PC-9 (cell line): ENCODE results near the gene MAEA. TPM values are rescaled to one million over a fixed set of nuclear protein-coding genes. Genes with fewer than 3 reads are reported as not detected.

Experiments used
- BruUV-seq: library from RNA; stranded (reverse); fragments of 400-500 nt; replicated peaks from 2 replicates; lab custom pipeline; 2021; lab: Mats Ljungman, UMichigan
- CTCF ChIA-PET: fragments of 300-600 bp; sonication (Branson Sonifier 250); formaldehyde crosslinking; loops from one replicate; lab custom pipeline; 2022; ENCODE audit warnings: antibody characterized with exemption; lab: Charles Lee
- POLR2A ChIA-PET: fragments of 300-600 bp; sonication (Branson Sonifier 250); formaldehyde crosslinking; loops from one replicate; lab custom pipeline; 2022; ENCODE audit warnings: antibody characterized with exemption; ENCODE audit not compliant: unreplicated experiment; lab: Charles Lee
- DNase-seq, 2 experiments: peaks; one replicate each; pipeline versions ENCODE4 v3.0.0 to v3.0.0-alpha.2; 2015 to 2022; ENCODE audit warnings: mixed read lengths in 1 of 2
- H2AFZ ChIP-seq: fragments of 200-600 bp; sonication (generic); 2 replicates; pipeline ENCODE4 v1.8.1; 2017; ENCODE audit warnings: antibody characterized with exemption
- H3F3A ChIP-seq: fragments of 200-600 bp; sonication (generic); 2 replicates; pipeline ENCODE4 v1.8.1; 2017; ENCODE audit warnings: antibody characterized with exemption, mild to moderate bottlenecking, low read depth; ENCODE audit not compliant: insufficient read depth
- H3K27ac ChIP-seq: fragments of 200-600 bp; sonication (generic); 2 replicates; pipeline ENCODE4 v1.6.1; 2016; ENCODE audit warnings: mixed run types
- H3K27me3 ChIP-seq: fragments of 200-600 bp; sonication (generic); 2 replicates; pipeline ENCODE4 v1.6.1; 2016; ENCODE audit warnings: low read depth, mixed run types; ENCODE audit not compliant: insufficient read depth
- H3K36me3 ChIP-seq: fragments of 200-600 bp; sonication (generic); 2 replicates; pipeline ENCODE4 v1.6.1; 2016; ENCODE audit warnings: low read depth, mixed run types
- H3K4me1 ChIP-seq: fragments of 200-600 bp; sonication (generic); replicated peaks from 2 replicates; pipeline ENCODE4 v1.6.1; 2016; ENCODE audit warnings: mixed run types; ENCODE audit not compliant: insufficient read depth
- H3K4me2 ChIP-seq: fragments of 200-600 bp; sonication (generic); 2 replicates; pipeline ENCODE4 v1.6.1; 2017; ENCODE audit warnings: mixed run types
- H3K4me3 ChIP-seq: fragments of 200-600 bp; sonication (generic); 2 replicates; pipeline ENCODE4 v1.6.1; 2016; ENCODE audit warnings: mixed run types
- H3K79me2 ChIP-seq: fragments of 200-600 bp; sonication (generic); 2 replicates; pipeline ENCODE4 v1.6.1; 2017; ENCODE audit warnings: low read depth, mixed run types
- H3K9me2 ChIP-seq: fragments of 200-600 bp; sonication (generic); 2 replicates; pipeline ENCODE4 v1.8.1; 2017; ENCODE audit warnings: mild to moderate bottlenecking; ENCODE audit not compliant: insufficient read depth
- H3K9me3 ChIP-seq: fragments of 200-600 bp; sonication (generic); 2 replicates; pipeline ENCODE4 v1.8.1; 2016; ENCODE audit warnings: low read depth; ENCODE audit not compliant: insufficient read depth
- H4K20me1 ChIP-seq: fragments of 200-600 bp; sonication (generic); 2 replicates; pipeline ENCODE4 v1.8.1; 2017; ENCODE audit not compliant: insufficient read depth
- CTCF ChIP-seq: fragments of 200-600 bp; sonication (generic); conservative IDR thresholded peaks from 2 replicates; pipeline ENCODE4 v1.6.1; 2017; ENCODE audit warnings: mixed run types, antibody characterized with exemption, mild to moderate bottlenecking, moderate library complexity
- EZH2 ChIP-seq: fragments of 200-600 bp; sonication (generic); IDR thresholded peaks from 2 replicates; pipeline ENCODE4 v1.8.0; 2017; ENCODE audit warnings: antibody characterized with exemption, low read depth
- intact Hi-C: fragments of 100-400 bp; cut with micrococcal nuclease; formaldehyde crosslinking; loops from one replicate; pipeline ENCODE4 v1.10.0; 2022; ENCODE audit not compliant: unreplicated experiment
- total RNA-seq: library from RNA; stranded (reverse); gene quantifications from 2 replicates; pipeline ENCODE4 v1.2.3, GENCODE V29; 2021

MAEA gene
- total RNA-seq, 1 experiment from 2014 or later, result 79.4 TPM

GRCh38 chr4:1354136-1354982 is 64.7 kb downstream of the MAEA start:
- Histone ChIP-seq H3K4me1 (no peaks in the 10 kb centered on the region), H3K36me3 (no peaks in the 10 kb centered on the region)
- no peak for TF ChIP-seq EZH2
- no peak for TF ChIP-seq CTCF

GRCh38 chr4:1354983-1355275 is 65.2 kb downstream of the MAEA start:
- no peak for DNase-seq
- Histone ChIP-seq H3K36me3 (no peaks in the 10 kb centered on the region), H3K9me2 (no peaks in the 10 kb centered on the region), H4K20me1 (peaks cover 8% of the 10 kb centered on the region; the same call in 1 of the 2 replicates), H3K4me3 (no peak overlapping the region), H2AFZ (no peak overlapping the region), H3K4me1 (no peaks in the 10 kb centered on the region), H3F3A (no peaks in the 10 kb centered on the region; the same call in 1 of the 2 replicates), H3K27me3 (no peaks in the 10 kb centered on the region), H3K4me2 (no peak overlapping the region), H3K79me2 (no peaks in the 10 kb centered on the region), H3K9me3 (no peaks in the 10 kb centered on the region), H3K27ac (no peak overlapping the region)
- POLR2A ChIA-PET, result no interaction called here
- BruUV-seq, result no TSS peak
- CTCF ChIA-PET, result no interaction called here
- intact Hi-C loops, result loop anchor here (5.0 to 10.0 kb wide), 2 partner anchors 250 to 323 kb away; no protein-coding TSS in a partner anchor
- TF ChIP-seq CTCF, result no peak
- TF ChIP-seq EZH2, result no peak

More at GRCh38 chr4:1354136-1354982, 64.7 kb downstream of the MAEA start:
- H4K20me1 ChIP-seq, result peaks cover 8% of the 10 kb centered on the region; the same call in 1 of the 2 replicates
- no peak overlapping the region for H3K4me3 ChIP-seq
- intact Hi-C loops, result loop anchor here (5.0 to 10.0 kb wide), 2 partner anchors 250 to 322 kb away; no protein-coding TSS in a partner anchor
- H3K27me3 ChIP-seq, result no peaks in the 10 kb centered on the region
- ChIA-PET POLR2A (no interaction called here), CTCF (no interaction called here)
- no peaks in the 10 kb centered on the region; the same call in 1 of the 2 replicates for H3F3A ChIP-seq
- no peaks in the 10 kb centered on the region for H3K9me3 ChIP-seq
- no peaks in the 10 kb centered on the region for H3K79me2 ChIP-seq
- no peaks in the 10 kb centered on the region for H3K9me2 ChIP-seq
- DNase-seq, result no peak
- H2AFZ ChIP-seq, result no peak overlapping the region
- H3K4me2 ChIP-seq, result no peak overlapping the region
- H3K27ac ChIP-seq, result no peak overlapping the region
- BruUV-seq, result no TSS peak

DNA sequence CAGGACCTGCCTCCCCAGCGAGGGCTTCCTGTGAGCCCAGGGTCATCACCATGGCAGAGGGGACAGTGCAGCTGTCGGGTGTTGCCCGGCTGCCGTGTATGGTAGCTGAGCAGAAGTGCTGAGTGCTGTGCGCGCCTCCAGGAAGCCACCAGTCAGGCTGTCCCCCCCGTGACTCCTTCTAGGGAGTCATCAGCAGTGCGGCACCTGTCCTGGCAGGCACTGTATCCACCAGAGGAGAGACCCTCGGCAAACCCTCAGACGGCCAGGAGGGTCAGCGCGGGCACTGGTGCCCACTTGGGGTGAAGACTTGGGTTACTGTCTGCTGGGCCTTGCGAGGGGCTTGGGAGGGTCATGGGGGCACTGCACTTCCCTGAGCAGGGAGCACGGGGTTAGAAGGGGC is 65.7 kb downstream of the MAEA start:
- POLR2A ChIA-PET, result no interaction called here
- no TSS peak for BruUV-seq
- H3K36me3 ChIP-seq, result no peaks in the 10 kb centered on the region

More for the DNA sequence above, 65.7 kb downstream of the MAEA start:
- TF ChIP-seq CTCF (no peak), EZH2 (no peak)
- Histone ChIP-seq H3K9me2 (no peaks in the 10 kb centered on the region), H3K4me1 (no peaks in the 10 kb centered on the region), H3K27ac (no peak overlapping the region), H3K27me3 (no peaks in the 10 kb centered on the region), H3F3A (no peaks in the 10 kb centered on the region; the same call in 1 of the 2 replicates), H3K9me3 (no peaks in the 10 kb centered on the region), H3K4me2 (no peak overlapping the region), H4K20me1 (peaks cover 8% of the 10 kb centered on the region; the same call in 1 of the 2 replicates), H3K4me3 (no peak overlapping the region), H2AFZ (no peak overlapping the region), H3K79me2 (no peaks in the 10 kb centered on the region)
- no peak for DNase-seq
- CTCF ChIA-PET, result interaction anchor here (0.7 kb wide), 1 partner anchor 192 kb away, joined by 3 read pairs; no protein-coding TSS in a partner anchor
- intact Hi-C loops, result loop anchor here (10.0 kb wide), 1 partner anchor 249 kb away; no protein-coding TSS in a partner anchor
